Progenitor cell of endocrine pancreas (in vitro differentiated cells): ENCODE data around the gene ZNHIT6. TPM values are rescaled to one million over a fixed set of nuclear protein-coding genes. Genes with fewer than 3 reads are reported as not detected.

Source experiments
- DNase-seq: peaks from one replicate; pipeline ENCODE4 v3.0.0; 2021; ENCODE audit warnings: low spot score; ENCODE audit not compliant: unreplicated experiment
- H3K27ac Mint-ChIP-seq: 2 replicates; pipeline ENCODE4 v1.8.0; 2021; ENCODE audit warnings: mild to moderate bottlenecking, moderate library complexity, mixed read lengths
- H3K27me3 Mint-ChIP-seq: 2 replicates; pipeline ENCODE4 v1.8.0; 2021; ENCODE audit warnings: mixed read lengths
- H3K36me3 Mint-ChIP-seq: 2 replicates; pipeline ENCODE4 v1.8.0; 2022; ENCODE audit warnings: mixed read lengths; ENCODE audit not compliant: insufficient read depth
- H3K4me1 Mint-ChIP-seq: 2 replicates; pipeline ENCODE4 v1.8.0; 2021; ENCODE audit warnings: low read depth, mixed read lengths
- H3K4me3 Mint-ChIP-seq: 2 replicates; pipeline ENCODE4 v1.8.0; 2021; ENCODE audit warnings: low read depth, mild to moderate bottlenecking, moderate library complexity, mixed read lengths
- H3K9me3 Mint-ChIP-seq: 2 replicates; pipeline ENCODE4 v1.8.0; 2021; ENCODE audit warnings: low read depth, mixed read lengths
- CTCF ChIP-seq: fragments of 200-600 bp; sonication (generic); IDR thresholded peaks from one replicate; pipeline ENCODE4 v1.5.0; 2021; ENCODE audit warnings: antibody characterized with exemption, mild to moderate bottlenecking; ENCODE audit not compliant: unreplicated experiment
- total RNA-seq: library from RNA; stranded (reverse); gene quantifications from 2 replicates; pipeline ENCODE4 v1.2.1, GENCODE V29; 2021

ZNHIT6 gene
- total RNA-seq, 1 donor from 2014 or later, result 18.8 TPM

DNA sequence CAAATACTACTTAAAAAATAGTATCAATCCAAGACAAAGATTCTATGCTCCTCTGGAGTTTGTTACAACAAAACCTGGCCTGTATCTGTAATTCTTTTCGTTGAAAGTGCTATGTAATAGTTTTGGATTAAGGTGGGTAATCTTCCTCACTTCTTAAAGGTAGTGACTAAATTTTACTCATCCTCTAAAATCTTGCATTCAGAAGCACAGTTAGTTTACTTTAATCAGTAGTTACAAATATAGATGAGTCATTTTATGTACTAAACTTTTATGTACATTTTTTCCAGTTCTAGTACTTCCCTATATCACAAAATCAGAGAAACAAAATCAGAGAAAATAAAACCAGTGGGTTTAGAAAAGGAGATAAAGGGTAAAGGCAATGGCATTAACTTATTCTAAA, 51.3 kb downstream of the ZNHIT6 start:
- Mint-ChIP-seq H3K27ac (no peak overlapping the region), H3K4me3 (no peak overlapping the region), H3K27me3 (no peaks in the 10 kb centered on the region), H3K9me3 (no peaks in the 10 kb centered on the region), H3K36me3 (peaks cover 12% of the 10 kb centered on the region), H3K4me1 (peaks cover 12% of the 10 kb centered on the region)
- no peak for DNase-seq
- TF ChIP-seq CTCF, result no peak

GRCh38 chr1:85656256-85656655, 52.0 kb downstream of the ZNHIT6 start:
- Mint-ChIP-seq H3K4me3 (no peak overlapping the region), H3K27ac (peak overlapping the region; percentile 17), H3K27me3 (no peaks in the 10 kb centered on the region)

GRCh38 chr1:85655315-85655714, 52.9 kb downstream of the ZNHIT6 start:
- no peak for TF ChIP-seq CTCF
- peaks cover 9% of the 10 kb centered on the region for H3K4me1 Mint-ChIP-seq
- H3K36me3 Mint-ChIP-seq, result peaks cover 15% of the 10 kb centered on the region
- no peaks in the 10 kb centered on the region for H3K27me3 Mint-ChIP-seq
- H3K9me3 Mint-ChIP-seq, result no peaks in the 10 kb centered on the region
- DNase-seq, result no peak
- no peak overlapping the region for H3K4me3 Mint-ChIP-seq
- no peak overlapping the region for H3K27ac Mint-ChIP-seq

More at GRCh38 chr1:85656256-85656655, 52.0 kb downstream of the ZNHIT6 start:
- no peak for TF ChIP-seq CTCF
- Mint-ChIP-seq H3K9me3 (no peaks in the 10 kb centered on the region), H3K4me1 (peaks cover 9% of the 10 kb centered on the region), H3K36me3 (peaks cover 12% of the 10 kb centered on the region)
- DNase-seq, result no peak

GRCh38 chr1:85654066-85654782, 54.0 kb downstream of the ZNHIT6 start:
- H3K36me3 Mint-ChIP-seq, result peaks cover 17% of the 10 kb centered on the region
- no peaks in the 10 kb centered on the region for H3K27me3 Mint-ChIP-seq
- no peak for DNase-seq
- H3K9me3 Mint-ChIP-seq, result peaks cover under 1% of the 10 kb centered on the region
- H3K4me1 Mint-ChIP-seq, result peaks cover 9% of the 10 kb centered on the region
- no peak for TF ChIP-seq CTCF
- no peak overlapping the region for H3K27ac Mint-ChIP-seq
- no peak overlapping the region for H3K4me3 Mint-ChIP-seq

GRCh38 chr1:85652327-85652726, 55.9 kb downstream of the ZNHIT6 start:
- Mint-ChIP-seq H3K27ac (no peak overlapping the region), H3K4me1 (peaks cover 9% of the 10 kb centered on the region), H3K27me3 (no peaks in the 10 kb centered on the region), H3K4me3 (no peak overlapping the region), H3K9me3 (peaks cover 7% of the 10 kb centered on the region), H3K36me3 (peaks cover 29% of the 10 kb centered on the region)
- TF ChIP-seq CTCF, result no peak
- no peak for DNase-seq
